GM18526 (cell line): Measurements from ENCODE around the gene ITGA2.

ENCODE experiments used
- POLR2A ChIP-seq: IDR thresholded peaks from 3 replicates; pipeline ENCODE4 v1.6.1; 2011; ENCODE audit not compliant: insufficient read length; ENCODE audit errors: extremely low read depth

Gene ITGA2

GRCh38 chr5:52983731-52984636, 5.2 kb upstream of the ITGA2 start:
- TF ChIP-seq POLR2A: no peak

DNA sequence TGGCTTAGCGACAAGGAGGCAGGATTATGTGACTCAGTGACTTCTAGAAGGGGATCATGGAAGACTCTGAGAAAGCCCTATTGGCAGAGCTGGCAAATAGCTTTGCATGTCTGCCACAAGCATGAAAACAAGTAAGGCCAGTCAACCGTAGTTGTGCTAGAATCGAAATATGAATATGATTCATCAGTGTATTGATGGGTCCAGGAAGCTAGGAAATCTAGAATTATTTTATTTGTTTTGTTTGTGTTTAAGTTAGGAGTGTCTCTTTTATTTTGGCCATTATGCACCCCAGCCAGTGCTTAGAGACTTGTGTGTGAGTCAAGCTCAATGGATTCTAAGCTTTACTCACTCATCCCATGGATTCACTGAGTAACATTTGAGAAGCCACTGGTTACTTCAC, 3.8 kb upstream of the ITGA2 start:
- no peak for TF ChIP-seq POLR2A

- TF ChIP-seq POLR2A: no peak
Measured at GRCh38 chr5:52987711-52988331, 1.3 kb upstream of the ITGA2 start.

DNA sequence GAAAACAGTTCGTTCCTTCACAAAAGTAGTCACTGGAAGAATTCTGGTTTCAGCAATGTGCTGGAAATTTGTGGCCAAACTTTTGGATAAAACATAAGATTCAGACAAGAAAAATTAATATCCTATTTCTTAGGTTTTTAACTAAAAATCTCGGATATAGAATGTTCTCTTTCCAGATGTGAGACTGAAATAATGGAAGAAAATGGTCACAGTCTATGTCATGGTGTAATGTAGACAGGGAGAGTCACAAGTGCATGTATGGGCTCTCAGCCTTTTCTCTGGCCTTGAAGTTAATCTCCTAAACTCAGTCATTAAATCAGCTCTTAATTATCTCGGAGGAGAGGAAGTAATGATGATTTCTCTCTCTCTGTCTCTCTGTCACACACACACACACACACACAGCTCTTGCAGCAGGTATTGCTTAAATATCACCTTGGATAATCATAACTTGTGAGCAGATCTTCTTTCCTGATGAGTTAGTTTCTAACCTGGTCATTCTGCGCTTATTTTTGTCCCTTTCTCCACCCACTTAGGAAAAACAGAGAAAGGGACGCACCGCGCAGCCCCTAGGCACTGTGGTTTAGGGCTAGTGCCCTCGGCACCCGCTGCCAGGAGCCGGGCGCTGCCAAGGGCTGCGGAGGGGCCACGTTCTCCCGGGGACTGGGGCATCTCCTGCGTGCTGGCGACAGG, 672 bp upstream of the ITGA2 start:
- TF ChIP-seq POLR2A: no peak

DNA sequence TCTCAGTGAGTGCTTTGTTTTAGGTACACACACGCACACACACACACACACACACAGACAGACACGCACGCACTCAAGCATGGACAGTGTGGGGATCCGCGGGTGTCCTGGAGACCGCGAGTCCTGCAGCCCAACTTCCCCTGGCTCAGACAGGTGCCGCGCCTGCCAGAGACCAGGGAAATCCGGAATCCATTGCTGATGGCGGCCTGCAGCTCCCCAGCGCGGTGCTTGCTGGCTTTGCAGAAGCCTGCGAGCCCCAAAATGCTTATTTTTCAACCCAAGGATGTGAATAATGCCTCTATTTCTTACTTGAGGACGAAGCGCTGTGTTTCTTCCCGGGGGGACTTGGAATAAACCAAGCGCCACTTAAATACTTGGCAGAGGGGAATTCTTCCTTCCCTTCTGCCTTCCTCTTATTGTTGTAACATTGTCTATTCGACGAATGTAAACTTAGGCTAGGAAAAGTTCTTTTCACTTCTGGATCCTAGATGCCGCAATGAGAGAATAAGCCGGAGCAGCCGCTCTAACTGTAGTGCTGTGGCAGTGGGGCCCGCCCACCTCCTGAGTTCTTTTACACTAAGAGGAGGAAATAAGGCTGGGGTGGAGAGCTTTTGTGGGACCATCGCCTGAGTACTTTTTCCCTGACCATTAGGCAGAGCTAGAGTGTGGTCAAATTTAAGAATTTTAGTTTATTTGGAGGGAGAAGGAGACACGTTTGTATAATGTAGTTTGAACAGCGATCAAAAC, 802 bp downstream of the ITGA2 start:
- TF ChIP-seq POLR2A: no peak

DNA sequence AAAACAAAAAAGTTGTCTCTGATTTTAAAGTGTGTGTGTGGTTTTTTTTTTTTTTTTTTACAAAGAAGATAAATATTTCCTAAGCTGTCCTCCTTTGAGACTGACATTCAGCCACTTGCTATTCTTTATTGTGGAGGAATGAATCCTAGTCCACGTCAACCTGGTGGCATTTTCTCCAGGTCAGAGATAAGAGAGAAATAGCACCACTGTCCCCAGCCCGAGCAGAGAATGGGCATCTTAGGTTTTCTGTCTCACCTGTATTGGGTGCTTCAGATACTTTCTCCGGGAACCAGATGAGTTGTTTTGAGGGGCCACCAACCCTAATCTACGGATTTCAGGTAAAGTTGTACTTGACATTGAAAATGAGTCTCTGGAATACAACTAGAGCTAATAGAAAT, 1.4 kb downstream of the ITGA2 start:
- no peak for TF ChIP-seq POLR2A

- TF ChIP-seq POLR2A: no peak
Measured at GRCh38 chr5:52993367-52993766, 4.2 kb downstream of the ITGA2 start.

DNA sequence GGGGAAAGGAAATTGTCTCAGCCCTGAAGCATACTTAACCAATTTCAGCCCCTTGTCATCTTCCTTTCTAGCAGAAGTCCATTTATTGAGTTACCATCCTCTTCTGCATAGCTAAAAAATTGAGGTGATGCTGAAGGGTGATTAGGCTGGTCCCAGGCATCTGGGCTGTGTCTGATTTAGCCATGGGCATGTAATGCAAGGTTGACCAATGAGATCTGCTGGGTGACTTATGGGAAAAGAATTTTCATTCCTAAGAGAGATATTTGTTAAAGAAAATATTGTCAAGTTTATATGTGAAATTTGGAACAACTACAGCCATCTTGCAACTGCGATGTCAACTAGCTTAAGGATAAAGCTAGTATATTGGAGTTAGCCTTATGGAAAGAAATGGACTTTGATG, 5.1 kb downstream of the ITGA2 start:
- no peak for TF ChIP-seq POLR2A

DNA sequence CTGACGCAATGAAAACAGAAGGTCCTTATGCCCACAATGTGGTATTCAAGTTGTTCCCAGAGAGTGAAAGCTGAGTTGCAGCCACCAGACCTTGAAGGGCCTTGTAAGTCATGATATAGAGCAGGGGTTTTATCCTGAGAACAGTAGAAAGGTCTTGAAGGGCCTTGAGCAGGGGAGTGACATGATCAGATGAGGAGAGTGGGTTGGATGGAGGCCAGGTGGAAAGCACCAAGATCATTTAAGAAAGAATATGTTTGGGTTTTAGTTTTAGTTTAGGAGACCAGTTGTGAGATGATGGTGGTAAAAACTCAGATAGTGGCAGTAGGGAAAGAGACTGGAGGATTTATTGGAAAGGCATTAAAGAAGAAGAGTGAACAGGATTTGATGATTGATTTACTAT, 5.9 kb downstream of the ITGA2 start:
- TF ChIP-seq POLR2A: no peak

DNA sequence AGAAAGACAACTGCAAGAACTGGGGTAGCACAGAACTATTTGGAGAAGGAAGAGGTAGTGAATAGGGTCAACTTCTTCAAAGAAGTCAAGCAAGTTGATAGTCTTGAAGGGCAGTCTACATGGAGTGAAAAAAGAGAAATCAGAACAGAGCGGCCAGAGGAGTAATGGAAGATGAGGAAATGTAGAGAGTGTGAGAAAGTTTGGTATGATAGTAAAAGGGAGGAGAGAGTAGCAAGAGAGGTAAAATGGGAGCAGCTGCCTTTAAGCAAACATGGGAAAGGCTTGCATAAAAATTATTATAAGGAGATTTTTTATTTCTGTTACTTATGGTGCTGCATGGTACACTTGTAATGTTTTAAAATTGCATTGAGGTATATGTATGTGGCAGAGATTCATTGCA, 6.8 kb downstream of the ITGA2 start:
- no peak for TF ChIP-seq POLR2A

DNA sequence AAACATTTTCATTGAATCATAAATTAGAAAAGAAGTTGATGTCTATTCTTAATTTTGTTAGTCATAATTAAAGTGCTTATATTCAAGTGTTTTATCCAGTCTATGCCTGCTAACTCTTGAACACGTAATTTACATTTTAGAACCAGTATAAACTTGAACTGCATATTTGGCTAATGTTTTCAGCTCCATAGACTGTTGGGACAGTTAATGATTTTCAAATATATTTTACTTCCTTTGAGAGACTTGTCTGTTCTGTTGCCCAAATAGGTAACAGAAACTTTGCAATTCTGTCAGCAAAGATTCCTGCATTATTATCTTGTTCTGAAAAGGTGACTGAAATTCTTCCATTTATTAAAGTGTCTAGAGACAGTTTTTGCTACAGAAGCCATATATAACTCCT, 7.8 kb downstream of the ITGA2 start:
- TF ChIP-seq POLR2A: no peak

- TF ChIP-seq POLR2A: no peak
Measured at GRCh38 chr5:52997424-52997823, 8.3 kb downstream of the ITGA2 start.

GRCh38 chr5:52998552-52999313, 9.6 kb downstream of the ITGA2 start:
- no peak for TF ChIP-seq POLR2A

GRCh38 chr5:52999344-52999949, 10.3 kb downstream of the ITGA2 start:
- no peak for TF ChIP-seq POLR2A
